Upper lobe of right lung (tissue), 1 donor: ENCODE measurements around the gene CPED1. TPM values are rescaled to one million over a fixed set of nuclear protein-coding genes. Genes with fewer than 3 reads are reported as not detected.

Source experiments
- ATAC-seq: fragments of 200-7000 bp; cut with Tn5 transposase; one replicate; pipeline ENCODE4 v1.9.1; 2020; ENCODE audit warnings: mild to moderate bottlenecking, moderate library complexity
- DNase-seq: peaks from one replicate; pipeline ENCODE4 v3.0.0-alpha.2; 2020
- H3K27ac ChIP-seq: fragments of 200-600 bp; one replicate; pipeline ENCODE4 v1.8.0; 2022
- H3K27me3 ChIP-seq: fragments of 200-600 bp; one replicate; pipeline ENCODE4 v1.8.0; 2022; ENCODE audit warnings: mild to moderate bottlenecking
- H3K36me3 ChIP-seq: fragments of 200-600 bp; one replicate; pipeline ENCODE4 v1.8.0; 2022
- H3K4me1 ChIP-seq: fragments of 200-600 bp; one replicate; pipeline ENCODE4 v1.8.0; 2022
- H3K4me3 ChIP-seq: fragments of 200-600 bp; one replicate; pipeline ENCODE4 v1.8.0; 2022; ENCODE audit warnings: mild to moderate bottlenecking
- H3K9me3 ChIP-seq: fragments of 200-600 bp; one replicate; pipeline ENCODE4 v1.8.0; 2022
- CTCF ChIP-seq: fragments of 200-600 bp; IDR thresholded peaks from one replicate; pipeline ENCODE4 v1.8.0; 2022; ENCODE audit warnings: antibody characterized with exemption
- intact Hi-C: fragments of 100-400 bp; cut with DNase I; formaldehyde crosslinking; loops from one replicate; pipeline ENCODE4 v1.11.0; 2022
- total RNA-seq: library from RNA; stranded (reverse); fragmentation: NEBNext Ultra II Directional; extraction: Animal tissue kit (Norgen Biotek cat#: 25700); gene quantifications from one replicate; pipeline ENCODE4 v1.2.1, GENCODE V29; 2021
- donor health status: DM: no; HTN: yes; CAD: no; lungs with severe emphysema.

The CPED1 gene
- total RNA-seq, 1 donor from 2014 or later: 39.2 TPM

- DNase-seq: no peak
- H3K4me1 ChIP-seq: no peaks in the 10 kb centered on the region
- H3K4me3 ChIP-seq: no peak overlapping the region
- H3K9me3 ChIP-seq: no peaks in the 10 kb centered on the region
- no peaks in the 10 kb centered on the region for H3K36me3 ChIP-seq
- intact Hi-C loops: no loop called here
- no peaks in the 10 kb centered on the region for H3K27me3 ChIP-seq
- ATAC-seq: no peak
- TF ChIP-seq CTCF: no peak
- no peak overlapping the region for H3K27ac ChIP-seq
Observed at GRCh38 chr7:121160150-121161008, 171.9 kb downstream of the CPED1 start.

GRCh38 chr7:121163699-121164098 is 175.2 kb downstream of the CPED1 start:
- no peaks in the 10 kb centered on the region for H3K36me3 ChIP-seq
- H3K4me1 ChIP-seq: no peaks in the 10 kb centered on the region
- TF ChIP-seq CTCF: no peak
- no peak for DNase-seq
- no peak for ATAC-seq
- no peaks in the 10 kb centered on the region for H3K27me3 ChIP-seq
- H3K9me3 ChIP-seq: no peaks in the 10 kb centered on the region
- H3K4me3 ChIP-seq: no peak overlapping the region
- intact Hi-C loops: no loop called here
- no peak overlapping the region for H3K27ac ChIP-seq

- intact Hi-C loops: no loop called here
- no peaks in the 10 kb centered on the region for H3K4me1 ChIP-seq
- DNase-seq: no peak
- no peak for ATAC-seq
- no peaks in the 10 kb centered on the region for H3K36me3 ChIP-seq
- TF ChIP-seq CTCF: no peak
- H3K27me3 ChIP-seq: no peaks in the 10 kb centered on the region
- H3K27ac ChIP-seq: no peak overlapping the region
- no peaks in the 10 kb centered on the region for H3K9me3 ChIP-seq
- no peak overlapping the region for H3K4me3 ChIP-seq
Observed at GRCh38 chr7:121164247-121164646, 175.7 kb downstream of the CPED1 start.

- no peak for TF ChIP-seq CTCF
- Histone ChIP-seq H3K4me1 (no peaks in the 10 kb centered on the region), H3K27me3 (no peaks in the 10 kb centered on the region), H3K27ac (no peak overlapping the region), H3K4me3 (no peak overlapping the region), H3K36me3 (no peaks in the 10 kb centered on the region), H3K9me3 (no peaks in the 10 kb centered on the region)
- DNase-seq: no peak
- intact Hi-C loops: no loop called here
- no peak for ATAC-seq
Observed at GRCh38 chr7:121166916-121167315, 178.4 kb downstream of the CPED1 start.

GRCh38 chr7:121167971-121168370 is 179.5 kb downstream of the CPED1 start:
- no peaks in the 10 kb centered on the region for H3K4me1 ChIP-seq

More at GRCh38 chr7:121167971-121168370, 179.5 kb downstream of the CPED1 start:
- no peaks in the 10 kb centered on the region for H3K36me3 ChIP-seq
- no peaks in the 10 kb centered on the region for H3K9me3 ChIP-seq
- intact Hi-C loops: no loop called here
- ATAC-seq (no peak), DNase-seq (no peak)
- no peak overlapping the region for H3K27ac ChIP-seq
- H3K4me3 ChIP-seq: no peak overlapping the region
- H3K27me3 ChIP-seq: no peaks in the 10 kb centered on the region
- no peak for TF ChIP-seq CTCF
